Hematopoietic multipotent progenitor cell treated with erythropoietin and hydrocortisone succinate and interleukin-3 and kit ligand, for 6 days (in vitro differentiated cells): ENCODE data around the gene ZSCAN10.

ENCODE experiments used
- DNase-seq: peaks from one replicate; pipeline ENCODE4 v3.0.0-alpha.2; 2015

ZSCAN10 gene

GRCh38 chr16:3101841-3102470, 2.9 kb upstream of the ZSCAN10 start:
- DNase-seq, result peak; percentile 77

DNA sequence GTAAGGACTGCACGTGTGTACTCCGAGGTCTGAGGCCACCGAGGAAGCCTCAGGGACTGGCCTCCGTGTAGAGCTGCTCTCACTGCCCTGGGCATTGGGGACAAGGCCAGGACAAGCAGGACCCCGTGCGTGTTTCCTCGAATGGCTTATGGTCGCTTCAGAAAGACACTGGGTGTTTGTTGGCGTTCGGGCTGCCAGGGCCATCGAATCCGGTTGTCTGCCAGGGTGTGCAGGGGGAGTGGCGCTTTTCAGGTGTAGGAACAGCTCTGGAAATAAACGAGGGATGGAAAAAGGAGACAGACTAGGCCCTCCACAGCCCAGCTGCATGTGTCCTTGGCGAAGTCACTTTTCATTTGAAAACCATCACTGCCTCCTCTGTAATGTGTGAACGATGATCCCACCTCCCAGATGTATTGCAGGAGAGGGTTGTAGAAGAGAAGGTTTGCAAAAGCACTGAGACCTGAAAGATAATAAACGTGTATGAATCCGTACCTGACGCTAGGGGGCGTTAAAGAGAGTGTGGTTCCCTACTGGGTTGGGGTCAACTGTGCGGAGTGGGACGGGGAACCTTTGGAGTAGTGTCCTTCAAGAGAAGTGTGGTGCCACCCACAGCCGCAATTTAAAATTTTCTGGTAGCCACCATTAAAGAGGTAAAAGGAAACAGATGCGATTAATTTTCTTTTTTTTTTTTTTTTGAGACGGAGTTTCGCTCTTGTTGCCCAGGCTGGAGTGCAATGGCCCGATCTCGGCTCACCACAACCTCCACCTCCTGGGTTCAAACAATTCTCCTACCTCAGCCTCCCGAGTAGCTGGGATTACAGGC, 2.1 kb upstream of the ZSCAN10 start:
- DNase-seq, result peak; percentile 90

DNA sequence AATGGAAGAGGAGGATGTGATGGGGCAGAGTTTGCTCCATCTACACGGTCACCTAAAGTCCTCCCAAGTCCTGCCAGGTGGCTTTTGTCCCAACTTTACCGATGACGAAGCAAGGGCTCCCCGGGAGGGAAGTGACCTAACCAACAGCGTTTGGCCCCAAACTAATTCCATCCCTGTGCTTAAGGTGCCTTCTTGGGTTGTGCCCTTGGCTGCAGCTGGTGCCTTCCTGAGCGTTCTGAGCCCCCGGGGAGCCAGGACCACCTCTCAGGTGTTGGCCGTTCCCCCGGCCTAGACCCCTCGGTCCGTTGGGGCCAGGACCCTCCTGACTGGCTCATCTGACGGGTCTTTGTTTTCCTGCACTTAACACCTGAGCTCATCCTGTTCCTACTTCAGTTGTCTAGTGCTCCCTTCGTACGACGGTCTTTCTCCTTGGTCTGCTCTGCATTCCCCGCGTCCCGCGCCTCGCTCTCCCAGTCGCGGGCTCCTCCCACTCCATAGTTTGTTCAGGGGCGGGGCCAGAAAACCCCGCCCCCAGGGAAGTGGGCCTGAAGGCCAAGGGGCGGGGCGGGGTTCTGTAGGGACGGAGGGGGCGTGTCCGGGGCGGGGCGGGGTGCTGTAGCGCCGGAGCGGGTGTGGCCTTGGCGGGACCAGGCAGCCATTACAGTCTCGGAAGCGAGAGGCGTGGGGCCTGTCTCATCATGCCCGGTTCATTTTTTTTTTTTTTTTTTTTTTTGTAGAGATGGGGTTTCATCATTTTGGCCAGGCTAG, 822 bp upstream of the ZSCAN10 start:
- DNase-seq, result peak; percentile 99

- no peak for DNase-seq
Observed at GRCh38 chr16:3099395-3099731, 269 bp upstream of the ZSCAN10 start.

GRCh38 chr16:3097266-3097665, 1.8 kb downstream of the ZSCAN10 start:
- no peak for DNase-seq

DNA sequence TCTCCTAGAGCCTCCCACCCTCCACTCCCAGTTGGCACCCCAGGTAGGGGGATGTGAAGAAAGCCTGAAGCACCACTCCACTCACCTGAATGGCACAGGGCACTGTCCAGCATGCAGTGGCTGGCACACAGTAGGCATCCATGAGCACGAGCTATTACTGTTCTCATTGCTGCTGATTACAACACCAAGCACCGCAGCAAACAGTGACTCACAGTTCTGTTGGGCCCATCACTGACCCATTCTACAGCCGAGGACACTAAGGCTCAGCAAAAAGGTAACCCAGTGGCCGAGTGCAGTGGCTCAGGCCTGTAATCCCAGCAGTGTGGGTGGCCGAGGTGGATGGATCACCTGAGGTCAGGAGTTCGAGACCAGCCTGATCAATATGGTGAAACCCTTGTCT, 2.7 kb downstream of the ZSCAN10 start:
- no peak for DNase-seq

- DNase-seq, result peak; percentile 88
Observed at GRCh38 chr16:3095869-3096268, 3.2 kb downstream of the ZSCAN10 start.

GRCh38 chr16:3094289-3095027, 4.6 kb downstream of the ZSCAN10 start:
- peak; percentile 78 for DNase-seq

DNA sequence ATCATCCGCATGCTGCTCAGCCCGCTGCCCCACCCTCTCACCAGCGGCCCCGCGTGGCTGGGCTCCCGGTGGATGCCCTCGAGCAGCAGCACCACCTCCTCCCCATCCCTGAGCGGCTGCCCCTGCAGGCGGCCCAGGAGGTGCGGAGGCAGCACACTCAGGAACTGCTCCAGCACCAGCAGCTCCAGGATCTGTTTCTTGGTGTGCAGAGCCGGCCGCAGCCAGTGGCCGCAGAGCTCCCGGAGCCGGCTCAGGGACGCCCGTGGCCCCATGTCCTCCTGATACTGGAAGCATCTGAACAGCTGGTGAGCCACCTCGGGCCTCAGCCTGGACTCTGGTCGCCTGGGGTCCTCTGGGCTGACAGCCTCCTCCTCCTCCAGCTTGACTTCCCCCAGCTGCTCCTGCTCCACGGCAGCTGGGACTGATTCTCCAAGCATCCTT, 6.6 kb downstream of the ZSCAN10 start:
- no peak for DNase-seq

DNA sequence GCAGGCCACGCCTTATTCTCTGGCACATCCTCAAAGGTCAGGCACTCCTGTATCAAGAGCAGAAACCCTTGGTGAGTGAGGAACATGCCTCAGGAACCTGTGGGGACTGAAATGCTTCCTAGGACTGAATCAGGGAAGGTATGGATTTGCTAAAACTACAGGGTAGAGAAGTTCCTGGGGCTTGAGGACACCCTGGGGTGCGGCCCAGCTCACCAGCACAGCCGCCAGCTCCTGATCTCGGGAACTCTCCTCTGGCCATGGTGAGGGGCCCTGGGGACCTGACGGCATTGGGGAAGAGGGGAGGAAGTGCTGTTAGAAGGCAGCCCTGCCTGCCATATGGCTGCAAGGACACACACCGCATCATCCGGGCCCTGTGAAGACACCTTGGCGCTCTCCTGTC, 7.5 kb downstream of the ZSCAN10 start:
- no peak for DNase-seq

- DNase-seq, result no peak
Observed at GRCh38 chr16:3089717-3090592, 9.1 kb downstream of the ZSCAN10 start.

DNA sequence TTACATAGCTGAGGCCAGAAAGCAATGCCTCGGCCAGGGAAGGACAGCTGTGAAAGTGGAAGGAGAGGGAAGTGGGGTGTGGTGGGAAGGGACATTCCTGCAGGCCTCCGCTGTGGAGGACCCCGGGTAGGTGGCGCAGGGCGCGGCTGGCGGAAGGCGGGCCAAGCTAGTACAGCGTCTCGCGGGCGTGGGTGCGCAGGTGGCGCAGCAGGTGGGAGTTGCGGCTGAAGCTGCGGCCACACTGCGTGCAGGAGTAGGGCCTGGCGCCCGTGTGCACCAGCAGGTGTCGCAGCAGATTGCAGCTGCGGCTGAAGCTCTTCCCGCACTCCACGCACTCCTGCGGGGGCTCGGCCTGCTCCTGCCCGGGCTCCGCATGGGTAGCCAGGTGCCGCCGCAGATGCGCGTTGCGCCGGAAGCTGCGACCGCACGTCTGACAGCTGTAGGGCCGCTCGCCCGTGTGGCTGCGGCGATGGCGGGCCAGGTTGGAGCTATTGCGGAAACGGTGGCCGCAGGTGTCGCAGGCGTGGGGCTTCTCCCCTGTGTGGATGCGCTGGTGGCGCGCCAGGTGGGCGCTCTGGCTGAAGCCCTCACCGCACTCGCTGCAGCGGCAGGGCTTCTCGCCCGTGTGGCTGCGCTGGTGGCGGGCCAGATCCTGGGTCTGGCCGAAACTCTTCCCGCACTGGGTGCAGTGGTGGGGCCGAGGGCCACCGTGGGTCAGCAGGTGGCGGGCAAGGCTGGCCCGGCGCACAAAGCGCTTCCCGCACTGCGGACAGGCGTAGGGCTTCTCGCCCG, 10.0 kb downstream of the ZSCAN10 start:
- no peak for DNase-seq

GRCh38 chr16:3088450-3088849, 10.6 kb downstream of the ZSCAN10 start:
- DNase-seq, result no peak

DNA sequence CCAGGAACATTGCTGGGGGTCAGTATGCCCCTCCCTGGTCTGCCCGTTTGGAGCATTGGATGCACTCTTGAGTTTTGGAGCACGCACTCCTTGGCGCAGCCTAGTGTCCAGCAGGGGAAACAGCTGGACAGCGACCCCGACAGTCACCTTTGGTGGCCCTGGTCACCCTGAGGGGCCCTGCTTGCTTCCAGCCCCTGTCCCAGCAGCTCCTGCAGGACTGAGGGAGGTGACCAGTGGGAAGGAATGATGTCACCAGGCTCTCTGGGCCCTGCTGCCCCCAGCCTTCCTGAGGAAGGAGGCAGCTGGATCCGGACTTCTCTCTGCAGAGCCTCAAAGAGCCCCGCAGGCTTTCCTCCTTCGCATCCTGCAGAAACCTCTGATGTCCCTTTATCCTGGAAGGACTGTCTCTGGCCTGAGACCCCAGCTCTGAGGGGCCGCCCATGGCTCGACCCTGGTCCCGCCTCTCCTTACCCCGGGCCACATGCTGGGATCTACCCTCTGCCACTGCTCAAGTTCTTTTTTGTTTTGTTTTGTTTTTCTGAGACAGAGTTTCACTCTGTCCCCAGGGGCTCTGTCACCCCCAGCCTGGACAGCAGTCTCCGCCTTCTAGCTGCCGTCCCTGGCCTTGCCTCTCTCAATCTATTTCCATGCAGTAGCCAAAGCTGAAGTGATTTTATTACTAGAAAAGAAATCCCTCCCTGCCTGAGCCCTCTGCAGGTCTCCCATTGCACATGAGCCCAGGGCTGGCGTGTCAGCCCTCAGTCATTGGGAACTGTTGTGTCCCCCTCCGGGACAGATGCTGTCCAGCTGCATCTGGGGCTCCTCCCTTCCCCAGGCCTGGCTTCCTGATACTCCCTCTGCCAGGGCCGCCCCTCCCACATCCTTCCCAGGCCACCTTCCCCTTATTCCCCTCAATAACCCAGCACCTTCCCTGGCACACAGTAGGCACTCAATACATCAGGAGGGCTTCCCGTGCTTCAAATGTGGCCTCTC, 11.6 kb downstream of the ZSCAN10 start:
- DNase-seq, result peak; percentile 47

DNA sequence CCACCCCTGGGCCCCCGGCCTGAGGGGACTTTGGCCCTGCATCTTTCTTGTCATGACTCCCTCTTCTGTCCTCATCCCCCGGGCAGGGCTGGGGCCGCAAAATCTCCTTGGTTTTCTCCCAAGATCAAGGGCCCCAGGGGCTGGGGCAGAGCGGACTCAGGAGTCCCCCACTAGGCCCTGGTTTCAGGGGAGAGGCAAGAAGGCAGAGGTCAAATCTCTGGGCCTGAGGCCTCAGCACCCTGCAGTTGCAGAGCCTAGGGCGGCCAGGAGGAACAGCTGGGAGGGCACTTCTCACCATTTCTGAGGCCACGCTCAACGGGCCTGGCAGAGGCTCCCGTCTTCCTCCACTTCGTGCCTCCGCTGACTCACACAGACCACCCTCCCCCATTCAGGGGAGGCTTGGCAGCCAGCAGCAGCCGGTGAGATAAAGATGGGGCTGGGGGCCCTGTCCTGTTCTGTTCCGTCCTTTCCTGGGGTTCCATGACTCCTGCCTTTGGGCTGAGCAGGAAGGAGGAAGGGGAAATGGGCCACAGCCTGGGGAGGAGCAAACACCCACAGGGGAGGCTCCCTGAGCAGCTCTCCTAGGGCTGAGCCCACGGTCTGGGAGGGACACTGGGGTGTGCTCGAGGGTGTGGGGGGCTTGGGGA, 12.4 kb downstream of the ZSCAN10 start:
- peak; percentile 48 for DNase-seq

DNA sequence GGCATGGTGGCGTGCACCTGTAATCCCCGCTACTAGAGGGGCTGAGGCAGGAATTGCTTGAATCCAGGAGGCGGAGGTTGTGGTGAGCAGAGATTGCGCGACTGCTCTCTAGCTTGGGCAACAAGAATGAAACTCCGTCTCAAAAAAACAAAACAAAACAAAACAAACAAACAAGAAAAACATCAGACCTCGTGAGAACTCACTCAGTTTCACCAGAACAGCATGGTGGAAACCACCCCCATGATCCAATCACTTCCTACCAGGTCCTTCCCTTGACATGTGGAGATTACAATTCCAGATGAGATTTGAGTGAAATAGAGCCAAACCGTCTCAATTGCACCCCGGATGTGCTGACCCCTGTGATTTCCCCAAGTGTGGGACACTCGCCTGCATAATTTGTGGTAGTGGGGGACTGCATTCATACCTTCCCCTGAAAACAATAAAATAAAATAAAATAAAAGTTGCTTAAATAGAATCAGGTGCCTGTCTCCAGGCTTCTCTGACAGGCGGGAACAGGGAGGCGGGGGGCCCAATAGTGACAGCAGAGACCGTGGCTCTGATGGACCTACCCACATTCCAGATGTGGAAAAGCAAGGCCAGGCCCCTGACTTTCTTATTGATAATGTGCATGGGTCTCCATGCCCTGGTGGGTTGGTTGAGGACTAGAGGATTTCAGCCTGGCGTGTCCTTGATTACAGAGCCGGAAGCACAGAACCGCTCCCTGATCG, 13.1 kb downstream of the ZSCAN10 start:
- DNase-seq, result no peak

GRCh38 chr16:3084969-3085670, 14.0 kb downstream of the ZSCAN10 start:
- no peak for DNase-seq

GRCh38 chr16:3084491-3084890, 14.6 kb downstream of the ZSCAN10 start:
- no peak for DNase-seq
